IPS-20b (cell line): ENCODE results near the gene FOXP1.

ENCODE experiments used
- H3K27ac ChIP-seq: one replicate; pipeline ENCODE4 v1.5.1; 2013; ENCODE audit warnings: low read length
- H3K27me3 ChIP-seq: 2 replicates; pipeline ENCODE4 v1.6.1; 2013; ENCODE audit warnings: mild to moderate bottlenecking, low read length, inconsistent platforms; ENCODE audit not compliant: insufficient read depth
- H3K36me3 ChIP-seq: 2 replicates; pipeline ENCODE4 v1.6.1; 2013; ENCODE audit warnings: low read depth, mild to moderate bottlenecking, inconsistent platforms, low read length, moderate library complexity; ENCODE audit not compliant: insufficient read depth
- H3K4me1 ChIP-seq: 2 replicates; pipeline ENCODE4 v1.6.1; 2013; ENCODE audit warnings: mild to moderate bottlenecking, control low read depth, inconsistent platforms, low read length, moderate library complexity; ENCODE audit not compliant: insufficient read depth
- H3K4me3 ChIP-seq: 2 replicates; pipeline ENCODE4 v1.5.1; 2013; ENCODE audit warnings: mild to moderate bottlenecking, low read length, inconsistent platforms
- H3K9ac ChIP-seq: 2 replicates; pipeline ENCODE4 v1.6.1; 2013; ENCODE audit warnings: low read depth, mild to moderate bottlenecking, inconsistent platforms, low read length, moderate library complexity
- H3K9me3 ChIP-seq: 2 replicates; pipeline ENCODE4 v1.6.1; 2013; ENCODE audit warnings: mild to moderate bottlenecking, low read depth, low read length, inconsistent platforms; ENCODE audit not compliant: insufficient read depth

FOXP1 gene

GRCh38 chr3:71153713-71154112, 429.8 kb downstream of the FOXP1 start:
- peaks cover 53% of the 10 kb centered on the region for H3K4me1 ChIP-seq
- H3K9me3 ChIP-seq, result no peaks in the 10 kb centered on the region
- no peak overlapping the region for H3K4me3 ChIP-seq
- H3K27ac ChIP-seq, result no peak overlapping the region
- H3K27me3 ChIP-seq, result no peaks in the 10 kb centered on the region
- no peaks in the 10 kb centered on the region for H3K36me3 ChIP-seq
- H3K9ac ChIP-seq, result no peak overlapping the region

- H3K27me3 ChIP-seq, result no peaks in the 10 kb centered on the region
- peak overlapping the region; percentile 35; the same call in 1 of the 2 replicates for H3K9ac ChIP-seq
- H3K4me1 ChIP-seq, result peaks cover 53% of the 10 kb centered on the region
- no peak overlapping the region; the same call in 1 of the 2 replicates for H3K4me3 ChIP-seq
- H3K27ac ChIP-seq, result no peak overlapping the region
- no peaks in the 10 kb centered on the region for H3K9me3 ChIP-seq
- H3K36me3 ChIP-seq, result no peaks in the 10 kb centered on the region
These were observed 430.6 kb downstream of the FOXP1 start for GRCh38 chr3:71152892-71153265.

- H3K9ac ChIP-seq, result peak overlapping the region; percentile 7; the same call in 1 of the 2 replicates
- no peaks in the 10 kb centered on the region for H3K27me3 ChIP-seq
- no peak overlapping the region; the same call in 1 of the 2 replicates for H3K4me3 ChIP-seq
- H3K9me3 ChIP-seq, result no peaks in the 10 kb centered on the region
- no peaks in the 10 kb centered on the region for H3K36me3 ChIP-seq
- H3K27ac ChIP-seq, result no peak overlapping the region
- peaks cover 55% of the 10 kb centered on the region for H3K4me1 ChIP-seq
These were observed 431.3 kb downstream of the FOXP1 start for GRCh38 chr3:71152039-71152891.

GRCh38 chr3:71149959-71150954, 433.3 kb downstream of the FOXP1 start:
- Histone ChIP-seq H3K36me3 (no peaks in the 10 kb centered on the region), H3K9ac (no peak overlapping the region), H3K4me1 (peaks cover 46% of the 10 kb centered on the region), H3K4me3 (no peak overlapping the region), H3K9me3 (no peaks in the 10 kb centered on the region), H3K27me3 (no peaks in the 10 kb centered on the region), H3K27ac (no peak overlapping the region)

- Histone ChIP-seq H3K4me1 (peaks cover 45% of the 10 kb centered on the region), H3K27me3 (no peaks in the 10 kb centered on the region), H3K27ac (no peak overlapping the region)
These were observed 435.0 kb downstream of the FOXP1 start for GRCh38 chr3:71148455-71149060.

GRCh38 chr3:71146673-71147072, 436.9 kb downstream of the FOXP1 start:
- Histone ChIP-seq H3K27me3 (no peaks in the 10 kb centered on the region), H3K9ac (no peak overlapping the region), H3K9me3 (no peaks in the 10 kb centered on the region), H3K4me3 (no peak overlapping the region), H3K27ac (no peak overlapping the region), H3K4me1 (peaks cover 35% of the 10 kb centered on the region), H3K36me3 (no peaks in the 10 kb centered on the region)

More at GRCh38 chr3:71148455-71149060, 435.0 kb downstream of the FOXP1 start:
- Histone ChIP-seq H3K36me3 (no peaks in the 10 kb centered on the region), H3K9ac (no peak overlapping the region), H3K9me3 (no peaks in the 10 kb centered on the region), H3K4me3 (no peak overlapping the region)

- H3K36me3 ChIP-seq, result no peaks in the 10 kb centered on the region
- no peak overlapping the region for H3K27ac ChIP-seq
- no peak overlapping the region for H3K4me3 ChIP-seq
- no peaks in the 10 kb centered on the region for H3K9me3 ChIP-seq
- no peaks in the 10 kb centered on the region for H3K27me3 ChIP-seq
- H3K4me1 ChIP-seq, result peaks cover 32% of the 10 kb centered on the region
- H3K9ac ChIP-seq, result no peak overlapping the region
These were observed 437.6 kb downstream of the FOXP1 start for GRCh38 chr3:71145954-71146353.

- no peak overlapping the region for H3K4me3 ChIP-seq
- peaks cover 19% of the 10 kb centered on the region for H3K4me1 ChIP-seq
- H3K27ac ChIP-seq, result no peak overlapping the region
- no peaks in the 10 kb centered on the region for H3K9me3 ChIP-seq
- H3K9ac ChIP-seq, result no peak overlapping the region
- H3K27me3 ChIP-seq, result no peaks in the 10 kb centered on the region
- H3K36me3 ChIP-seq, result no peaks in the 10 kb centered on the region
These were observed 438.8 kb downstream of the FOXP1 start for GRCh38 chr3:71144525-71145253.

GRCh38 chr3:71143493-71143892, 440.0 kb downstream of the FOXP1 start:
- peaks cover 17% of the 10 kb centered on the region for H3K4me1 ChIP-seq
- H3K27ac ChIP-seq, result no peak overlapping the region
- H3K27me3 ChIP-seq, result no peaks in the 10 kb centered on the region
- no peak overlapping the region for H3K9ac ChIP-seq
- no peak overlapping the region for H3K4me3 ChIP-seq
- H3K9me3 ChIP-seq, result no peaks in the 10 kb centered on the region
- H3K36me3 ChIP-seq, result no peaks in the 10 kb centered on the region

- H3K9ac ChIP-seq, result no peak overlapping the region
- H3K27ac ChIP-seq, result no peak overlapping the region
- H3K4me1 ChIP-seq, result peaks cover 17% of the 10 kb centered on the region
- H3K9me3 ChIP-seq, result no peaks in the 10 kb centered on the region
- no peaks in the 10 kb centered on the region for H3K36me3 ChIP-seq
- H3K4me3 ChIP-seq, result no peak overlapping the region
- H3K27me3 ChIP-seq, result no peaks in the 10 kb centered on the region
These were observed 440.9 kb downstream of the FOXP1 start for GRCh38 chr3:71142441-71143161.
